Measurements from ENCODE around the gene JAKMIP1.

Gene JAKMIP1

GRCh38 chr4:6064383-6064782 is 136.0 kb downstream of the JAKMIP1 start:
- no peak overlapping the region for H3K27ac ChIP-seq
- H3K9ac ChIP-seq: no peak overlapping the region
- H3K4me2 ChIP-seq: peak overlapping the region in 5 of 11 experiments; percentile 39 to 61 (median 46); a peak in 8 of 22 replicates
- no peaks in the 10 kb centered on the region for H3K27me3 ChIP-seq
- no peak overlapping the region for H3K4me3 ChIP-seq
- peaks cover 0 to 28% (median 23%) of the 10 kb centered on the region in 10 experiments; a peak in 16 of 20 replicates for H3K4me1 ChIP-seq
- TF ChIP-seq Cebpa-rat (IDR thresholded peaks at IDR 0.05): 0 out of 22 replicates have a peak, but pooled peaks of 1 of the 11 experiments have one; percentile 24
- H4K20me1 ChIP-seq: no peaks in the 10 kb centered on the region
- H3K9me3 ChIP-seq (replicated peaks in 1 of 11): peaks cover 19 to 31% (median 25%) of the 10 kb centered on the region in 11 experiments
- H3K36me3 ChIP-seq: peaks cover 7 to 39% (median 26%) of the 10 kb centered on the region in 11 experiments; a peak in 21 of 22 replicates

- peak overlapping the region in 2 of 11 experiments; percentile 35; a peak in 2 of 22 replicates for H3K27ac ChIP-seq
- no peak for TF ChIP-seq Cebpa-rat (IDR thresholded peaks at IDR 0.05)
- peaks cover 26 to 38% (median 32%) of the 10 kb centered on the region in 11 experiments for H3K9me3 ChIP-seq (replicated peaks in 1 of 11)
- peaks cover 12 to 46% (median 33%) of the 10 kb centered on the region in 11 experiments; a peak in 21 of 22 replicates for H3K36me3 ChIP-seq
- H3K4me1 ChIP-seq: peaks cover 0 to 28% (median 19%) of the 10 kb centered on the region in 10 experiments; a peak in 16 of 20 replicates
- H4K20me1 ChIP-seq: no peaks in the 10 kb centered on the region
- peak overlapping the region in 3 of 11 experiments; percentile 46 to 61 (median 47); a peak in 6 of 22 replicates for H3K4me2 ChIP-seq
- no peak overlapping the region for H3K4me3 ChIP-seq
- no peak overlapping the region for H3K9ac ChIP-seq
- H3K27me3 ChIP-seq: no peaks in the 10 kb centered on the region
Measured at GRCh38 chr4:6063684-6064083, 136.7 kb downstream of the JAKMIP1 start.

- H3K9me3 ChIP-seq (replicated peaks in 1 of 11): peaks cover 42 to 53% (median 47%) of the 10 kb centered on the region in 11 experiments
- H3K9ac ChIP-seq: no peak overlapping the region
- H3K4me2 ChIP-seq: no peak overlapping the region
- no peak overlapping the region for H3K27ac ChIP-seq
- no peaks in the 10 kb centered on the region for H3K27me3 ChIP-seq
- peaks cover 15 to 61% (median 48%) of the 10 kb centered on the region in 11 experiments; a peak in 21 of 22 replicates for H3K36me3 ChIP-seq
- H3K4me3 ChIP-seq: no peak overlapping the region
- peaks cover 0 to 28% (median 18%) of the 10 kb centered on the region in 10 experiments; a peak in 16 of 20 replicates for H3K4me1 ChIP-seq
- H4K20me1 ChIP-seq: no peaks in the 10 kb centered on the region
- TF ChIP-seq Cebpa-rat (IDR thresholded peaks at IDR 0.05): no peak
Measured at GRCh38 chr4:6062133-6062532, 138.2 kb downstream of the JAKMIP1 start.

GRCh38 chr4:6059375-6059805 is 141.0 kb downstream of the JAKMIP1 start:
- H3K4me3 ChIP-seq: peak overlapping the region in 8 of 10 experiments; percentile 14 to 52 (median 23); a peak in 9 of 20 replicates
- no peak overlapping the region for H3K4me2 ChIP-seq
- peaks cover 15 to 71% (median 51%) of the 10 kb centered on the region in 11 experiments; a peak in 21 of 22 replicates for H3K36me3 ChIP-seq
- no peak overlapping the region for H3K27ac ChIP-seq
- no peak for TF ChIP-seq Cebpa-rat (IDR thresholded peaks at IDR 0.05)
- H3K9me3 ChIP-seq (replicated peaks in 1 of 11): peaks cover 52 to 66% (median 58%) of the 10 kb centered on the region in 11 experiments
- peaks cover 0 to 12% (median 7%) of the 10 kb centered on the region in 10 experiments; a peak in 11 of 20 replicates for H3K4me1 ChIP-seq
- H4K20me1 ChIP-seq: no peaks in the 10 kb centered on the region
- no peaks in the 10 kb centered on the region for H3K27me3 ChIP-seq
- no peak overlapping the region for H3K9ac ChIP-seq

- H3K27ac ChIP-seq: no peak overlapping the region
- TF ChIP-seq Cebpa-rat (IDR thresholded peaks at IDR 0.05): no peak
- peaks cover 0 to 11% (median 2%) of the 10 kb centered on the region in 10 experiments; a peak in 7 of 20 replicates for H3K4me1 ChIP-seq
- no peaks in the 10 kb centered on the region for H4K20me1 ChIP-seq
- peak overlapping the region in 8 of 10 experiments; percentile 14 to 52 (median 23); a peak in 9 of 20 replicates for H3K4me3 ChIP-seq
- H3K9ac ChIP-seq: no peak overlapping the region
- peaks cover 15 to 70% (median 51%) of the 10 kb centered on the region in 11 experiments; a peak in 21 of 22 replicates for H3K36me3 ChIP-seq
- no peaks in the 10 kb centered on the region for H3K27me3 ChIP-seq
- peaks cover 52 to 66% (median 58%) of the 10 kb centered on the region in 11 experiments for H3K9me3 ChIP-seq (replicated peaks in 1 of 11)
- H3K4me2 ChIP-seq: no peak overlapping the region
Measured at GRCh38 chr4:6058531-6059374, 141.6 kb downstream of the JAKMIP1 start.

- Histone ChIP-seq H3K4me2 (no peak overlapping the region), H3K9me3 (replicated peaks in 1 of 11) (peaks cover 52 to 64% (median 58%) of the 10 kb centered on the region in 11 experiments), H3K36me3 (peaks cover 15 to 60% (median 51%) of the 10 kb centered on the region in 11 experiments; a peak in 21 of 22 replicates), H3K27ac (no peak overlapping the region), H3K27me3 (no peaks in the 10 kb centered on the region), H3K9ac (no peak overlapping the region), H3K4me3 (no peak overlapping the region), H3K4me1 (peaks cover 0 to 11% (median 0%) of the 10 kb centered on the region in 10 experiments; a peak in 4 of 20 replicates), H4K20me1 (no peaks in the 10 kb centered on the region)
- no peak for TF ChIP-seq Cebpa-rat (IDR thresholded peaks at IDR 0.05)
Measured at GRCh38 chr4:6056976-6057766, 143.2 kb downstream of the JAKMIP1 start.

- no peak overlapping the region for H3K4me2 ChIP-seq
- H3K27ac ChIP-seq: no peak overlapping the region
- H3K27me3 ChIP-seq: no peaks in the 10 kb centered on the region
- peaks cover 15 to 43% (median 37%) of the 10 kb centered on the region in 11 experiments; a peak in 21 of 22 replicates for H3K36me3 ChIP-seq
- peaks cover 40 to 46% (median 44%) of the 10 kb centered on the region in 11 experiments for H3K9me3 ChIP-seq (replicated peaks in 1 of 11)
- H3K4me3 ChIP-seq: no peak overlapping the region
- no peak overlapping the region for H3K9ac ChIP-seq
- H4K20me1 ChIP-seq: no peaks in the 10 kb centered on the region
- TF ChIP-seq Cebpa-rat (IDR thresholded peaks at IDR 0.05): no peak
- peaks cover 0 to 11% (median 0%) of the 10 kb centered on the region in 10 experiments; a peak in 4 of 20 replicates for H3K4me1 ChIP-seq
Measured at GRCh38 chr4:6055436-6055835, 144.9 kb downstream of the JAKMIP1 start.

- TF ChIP-seq Cebpa-rat (IDR thresholded peaks at IDR 0.05): 0 out of 22 replicates have a peak, but pooled peaks of 1 of the 11 experiments have one; percentile 28
- H3K9ac ChIP-seq: no peak overlapping the region
- H3K9me3 ChIP-seq (replicated peaks in 1 of 11): peaks cover 38 to 42% (median 40%) of the 10 kb centered on the region in 11 experiments
Measured at GRCh38 chr4:6055030-6055429, 145.3 kb downstream of the JAKMIP1 start.

More at GRCh38 chr4:6055030-6055429, 145.3 kb downstream of the JAKMIP1 start:
- H3K4me3 ChIP-seq: no peak overlapping the region
- peaks cover 0 to 11% (median 0%) of the 10 kb centered on the region in 10 experiments; a peak in 4 of 20 replicates for H3K4me1 ChIP-seq
- no peaks in the 10 kb centered on the region for H4K20me1 ChIP-seq
- no peaks in the 10 kb centered on the region for H3K27me3 ChIP-seq
- no peak overlapping the region for H3K4me2 ChIP-seq
- H3K36me3 ChIP-seq: peaks cover 12 to 39% (median 33%) of the 10 kb centered on the region in 11 experiments; a peak in 21 of 22 replicates
- no peak overlapping the region for H3K27ac ChIP-seq
